ENCODE data around the gene RAB44. TPM values are rescaled to one million over a fixed set of nuclear protein-coding genes. Genes with fewer than 3 reads are reported as not detected.
A peak's percentile ranks its signal among the peaks of the same experiment; 100 is the strongest.

RAB44 gene
- total and polyA plus RNA-seq, 8 donors, result 0.15 to 2.5 (median 0.23) TPM; not detected in 3

DNA sequence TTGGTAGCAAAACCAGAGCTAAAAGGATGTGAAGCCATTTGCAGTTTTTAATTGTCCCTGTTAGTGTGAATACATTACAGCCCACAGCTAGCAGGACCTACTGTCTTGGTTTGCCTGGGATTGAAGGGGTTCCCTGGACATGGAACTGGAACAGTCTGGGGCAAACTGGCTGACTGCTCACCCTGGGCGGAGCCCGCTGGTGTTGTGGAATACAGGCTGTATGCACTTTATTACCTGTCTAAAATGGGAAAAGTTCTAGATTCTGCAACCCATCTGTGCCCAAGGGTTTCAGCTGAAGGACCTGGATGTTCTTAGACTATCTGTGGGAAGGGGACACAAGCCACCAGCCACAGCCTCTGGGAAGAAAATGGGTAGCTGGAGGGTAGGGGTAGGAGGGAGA lies 31.3 kb upstream of the RAB44 start:
- no peaks in the 10 kb centered on the region for H3K36me3 ChIP-seq
- DNase-seq, result no peak
- intact Hi-C loops (cut with DNase I; ENCODE audit: low total_unique reads), result no loop called here
- H3K27ac ChIP-seq, result no peak overlapping the region
- peaks cover under 1 to 28% (median 18%) of the 10 kb centered on the region in 4 donors for H3K4me1 ChIP-seq
- WGBS, 5 donors, result 93 to 100% (median 98%) methylated on average over 2 of the region's 2 CpGs
- H3K9me3 ChIP-seq, result no peaks in the 10 kb centered on the region
- TF ChIP-seq EP300 (IDR thresholded peaks at IDR 0.05) (no peak), POLR2AphosphoS5 (IDR thresholded peaks at IDR 0.05) (no peak), POLR2A (IDR thresholded peaks at IDR 0.05) (no peak)
- TF ChIP-seq, protein P1, sequence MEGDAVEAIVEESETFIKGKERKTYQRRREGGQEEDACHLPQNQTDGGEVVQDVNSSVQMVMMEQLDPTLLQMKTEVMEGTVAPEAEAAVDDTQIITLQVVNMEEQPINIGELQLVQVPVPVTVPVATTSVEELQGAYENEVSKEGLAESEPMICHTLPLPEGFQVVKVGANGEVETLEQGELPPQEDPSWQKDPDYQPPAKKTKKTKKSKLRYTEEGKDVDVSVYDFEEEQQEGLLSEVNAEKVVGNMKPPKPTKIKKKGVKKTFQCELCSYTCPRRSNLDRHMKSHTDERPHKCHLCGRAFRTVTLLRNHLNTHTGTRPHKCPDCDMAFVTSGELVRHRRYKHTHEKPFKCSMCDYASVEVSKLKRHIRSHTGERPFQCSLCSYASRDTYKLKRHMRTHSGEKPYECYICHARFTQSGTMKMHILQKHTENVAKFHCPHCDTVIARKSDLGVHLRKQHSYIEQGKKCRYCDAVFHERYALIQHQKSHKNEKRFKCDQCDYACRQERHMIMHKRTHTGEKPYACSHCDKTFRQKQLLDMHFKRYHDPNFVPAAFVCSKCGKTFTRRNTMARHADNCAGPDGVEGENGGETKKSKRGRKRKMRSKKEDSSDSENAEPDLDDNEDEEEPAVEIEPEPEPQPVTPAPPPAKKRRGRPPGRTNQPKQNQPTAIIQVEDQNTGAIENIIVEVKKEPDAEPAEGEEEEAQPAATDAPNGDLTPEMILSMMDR (IDR thresholded peaks at IDR 0.05), result no peak
- H3K27me3 ChIP-seq, result no peaks in the 10 kb centered on the region
- H3K4me3 ChIP-seq, result no peak overlapping the region

DNA sequence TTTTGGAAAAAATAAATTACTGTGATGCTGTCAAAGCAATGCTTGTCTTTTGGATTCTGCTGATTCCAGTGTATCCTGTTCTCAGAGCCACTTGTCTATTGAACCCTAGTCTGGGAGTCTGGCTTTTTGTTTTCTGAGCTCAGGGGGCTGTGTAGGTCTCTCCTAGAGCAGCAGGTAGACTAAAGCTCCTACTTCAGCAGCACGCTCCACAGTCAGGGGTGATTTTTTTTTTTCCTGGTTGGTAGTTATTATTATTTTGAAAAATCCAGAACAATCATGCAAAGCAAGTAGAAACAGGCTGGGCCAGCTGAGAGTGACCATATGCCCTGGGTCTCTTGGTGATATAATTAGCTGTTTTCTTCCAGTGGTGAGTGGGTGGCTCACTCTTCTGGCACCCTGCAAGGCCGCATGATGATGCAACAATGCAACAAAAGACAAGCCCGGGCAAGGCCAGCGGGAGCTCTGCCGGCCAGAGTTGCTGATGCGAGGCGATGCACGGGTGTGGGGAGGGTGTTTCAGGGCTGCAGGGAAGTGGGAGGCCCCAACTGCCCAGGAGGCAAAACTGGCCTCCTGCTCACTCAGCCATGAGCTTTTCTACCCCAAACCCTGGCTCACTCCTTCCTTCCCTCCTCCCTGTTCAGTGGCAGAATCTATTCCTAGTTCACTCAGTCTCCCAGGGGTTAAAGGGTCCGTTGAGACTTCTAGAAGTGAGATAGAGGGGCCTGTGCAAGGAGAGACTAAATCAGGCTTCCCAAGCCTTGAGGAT lies 30.6 kb upstream of the RAB44 start:
- intact Hi-C loops (cut with DNase I; ENCODE audit: low total_unique reads), result no loop called here
- peak; percentile 47 to 63 for DNase-seq
- H3K9me3 ChIP-seq, result no peaks in the 10 kb centered on the region
- peaks cover 0 to 25% (median 16%) of the 10 kb centered on the region in 4 donors for H3K4me1 ChIP-seq
- H3K36me3 ChIP-seq, result no peaks in the 10 kb centered on the region
- TF ChIP-seq EP300 (IDR thresholded peaks at IDR 0.05) (no peak), POLR2AphosphoS5 (IDR thresholded peaks at IDR 0.05) (peak in 1 of 3 donors; percentile 31)
- H3K27ac ChIP-seq, result peak overlapping the region in 1 of 5 donors; percentile 23
- no peaks in the 10 kb centered on the region for H3K27me3 ChIP-seq
- WGBS, 5 donors, result 46 to 76% (median 61%) methylated on average over 9 of the region's 9 CpGs
- H3K4me3 ChIP-seq, result no peak overlapping the region

DNA sequence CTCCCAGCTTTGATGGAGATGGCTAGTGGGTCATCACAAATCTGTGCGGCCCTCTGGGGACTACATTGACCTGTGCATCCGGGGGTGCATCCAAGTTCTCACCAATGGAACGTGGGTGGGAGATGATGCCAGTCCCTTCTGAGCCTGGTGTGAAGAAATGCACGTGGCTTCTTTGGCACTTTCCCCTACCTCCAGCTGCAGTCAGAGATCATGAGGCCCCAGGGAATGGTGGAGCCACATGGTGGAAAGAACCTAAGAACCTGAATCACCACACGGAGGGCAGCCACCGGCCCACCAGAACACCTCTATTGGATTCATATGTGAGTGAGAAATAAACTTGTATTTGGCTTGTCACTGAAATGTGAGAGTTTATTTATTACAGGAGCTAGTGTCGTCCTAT lies 29.0 kb upstream of the RAB44 start:
- Histone ChIP-seq H3K4me3 (no peak overlapping the region), H3K27me3 (no peaks in the 10 kb centered on the region), H3K4me1 (peaks cover 0 to 15% (median 7%) of the 10 kb centered on the region in 4 donors), H3K27ac (no peak overlapping the region), H3K9me3 (no peaks in the 10 kb centered on the region), H3K36me3 (no peaks in the 10 kb centered on the region)
- intact Hi-C loops (cut with DNase I; ENCODE audit: low total_unique reads), result no loop called here
- TF ChIP-seq POLR2A (IDR thresholded peaks at IDR 0.05) (no peak), EP300 (IDR thresholded peaks at IDR 0.05) (no peak), POLR2AphosphoS5 (IDR thresholded peaks at IDR 0.05) (no peak)
- TF ChIP-seq, protein P1 (IDR thresholded peaks at IDR 0.05), result no peak
- 79 to 92% (median 90%) methylated on average over 7 of the region's 7 CpGs for WGBS, 5 donors
- DNase-seq, result no peak

DNA sequence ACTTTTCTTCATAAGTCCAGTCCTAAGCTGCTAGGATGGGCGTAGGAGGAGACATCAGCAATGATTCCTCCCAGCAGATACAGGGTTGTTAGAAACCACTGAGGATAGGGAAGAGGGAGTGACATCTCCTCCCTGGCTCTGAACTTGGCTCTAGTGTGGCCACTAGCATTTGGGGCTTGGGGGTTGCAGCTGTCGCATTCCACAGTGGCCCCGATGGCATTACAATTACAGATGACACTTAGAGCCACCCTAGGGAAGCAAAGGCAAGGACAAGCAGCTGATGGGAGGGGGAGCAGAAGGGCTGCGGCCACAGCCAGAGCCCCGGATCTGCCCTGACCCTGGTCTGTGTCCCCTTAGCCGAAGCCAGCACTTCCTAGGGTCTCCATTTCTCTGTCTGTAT lies 28.6 kb upstream of the RAB44 start:
- TF ChIP-seq, protein P1 (IDR thresholded peaks at IDR 0.05), result no peak
- TF ChIP-seq POLR2AphosphoS5 (IDR thresholded peaks at IDR 0.05), result no peak
- no peak for TF ChIP-seq POLR2A (IDR thresholded peaks at IDR 0.05)
- TF ChIP-seq EP300 (IDR thresholded peaks at IDR 0.05), result no peak
- Histone ChIP-seq H3K4me3 (no peak overlapping the region), H3K9me3 (no peaks in the 10 kb centered on the region), H3K27ac (no peak overlapping the region), H3K27me3 (no peaks in the 10 kb centered on the region), H3K4me1 (peaks cover 0 to 15% (median 7%) of the 10 kb centered on the region in 4 donors), H3K36me3 (no peaks in the 10 kb centered on the region)
- intact Hi-C loops (cut with DNase I; ENCODE audit: low total_unique reads), result no loop called here
- no peak for DNase-seq
- WGBS, 5 donors, result 90 to 96% (median 94%) methylated on average over 5 to 6 of the region's 6 CpGs

DNA sequence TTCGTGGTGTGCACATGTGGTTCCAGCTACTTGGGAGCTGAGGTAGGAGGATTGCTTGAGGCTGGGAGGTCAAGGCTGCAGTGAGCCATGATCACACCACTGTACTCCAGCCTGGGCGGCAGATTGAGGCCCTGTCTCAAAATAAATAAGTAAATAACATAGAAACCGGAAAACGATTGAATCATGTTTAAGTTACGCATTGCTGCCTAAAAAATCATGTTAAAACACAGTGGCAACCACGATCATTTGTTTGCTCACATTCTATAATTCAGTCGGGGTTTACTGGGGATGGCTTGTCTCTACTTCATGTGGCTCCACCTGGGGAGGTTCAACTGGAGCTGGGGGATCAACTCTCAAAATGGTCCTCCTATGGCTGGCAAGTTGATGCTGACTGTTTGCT lies 27.4 kb upstream of the RAB44 start:
- Histone ChIP-seq H3K4me1 (peaks cover 0 to 15% (median 7%) of the 10 kb centered on the region in 4 donors), H3K27me3 (no peaks in the 10 kb centered on the region), H3K4me3 (no peak overlapping the region), H3K27ac (no peak overlapping the region), H3K36me3 (no peaks in the 10 kb centered on the region), H3K9me3 (no peaks in the 10 kb centered on the region)
- TF ChIP-seq, protein P1 (IDR thresholded peaks at IDR 0.05), result no peak
- TF ChIP-seq POLR2A (IDR thresholded peaks at IDR 0.05), result no peak
- TF ChIP-seq EP300 (IDR thresholded peaks at IDR 0.05), result no peak
- TF ChIP-seq POLR2AphosphoS5 (IDR thresholded peaks at IDR 0.05), result no peak
- intact Hi-C loops (cut with DNase I; ENCODE audit: low total_unique reads), result no loop called here
- 89 to 95% (median 94%) methylated on average over 7 of the region's 7 CpGs for WGBS, 5 donors
- no peak for DNase-seq

All from stomach (tissue), 9 donors.